HG03439 (cell line): ENCODE measurements around the gene EFCAB6.

Experiments used
- ATAC-seq: cut with Tn5 transposase; IDR thresholded peaks from one replicate; pipeline ENCODE4 v1.9.1; 2021; ENCODE audit warnings: mild to moderate bottlenecking, moderate library complexity; ENCODE audit not compliant: unreplicated experiment

The EFCAB6 gene, protein sequence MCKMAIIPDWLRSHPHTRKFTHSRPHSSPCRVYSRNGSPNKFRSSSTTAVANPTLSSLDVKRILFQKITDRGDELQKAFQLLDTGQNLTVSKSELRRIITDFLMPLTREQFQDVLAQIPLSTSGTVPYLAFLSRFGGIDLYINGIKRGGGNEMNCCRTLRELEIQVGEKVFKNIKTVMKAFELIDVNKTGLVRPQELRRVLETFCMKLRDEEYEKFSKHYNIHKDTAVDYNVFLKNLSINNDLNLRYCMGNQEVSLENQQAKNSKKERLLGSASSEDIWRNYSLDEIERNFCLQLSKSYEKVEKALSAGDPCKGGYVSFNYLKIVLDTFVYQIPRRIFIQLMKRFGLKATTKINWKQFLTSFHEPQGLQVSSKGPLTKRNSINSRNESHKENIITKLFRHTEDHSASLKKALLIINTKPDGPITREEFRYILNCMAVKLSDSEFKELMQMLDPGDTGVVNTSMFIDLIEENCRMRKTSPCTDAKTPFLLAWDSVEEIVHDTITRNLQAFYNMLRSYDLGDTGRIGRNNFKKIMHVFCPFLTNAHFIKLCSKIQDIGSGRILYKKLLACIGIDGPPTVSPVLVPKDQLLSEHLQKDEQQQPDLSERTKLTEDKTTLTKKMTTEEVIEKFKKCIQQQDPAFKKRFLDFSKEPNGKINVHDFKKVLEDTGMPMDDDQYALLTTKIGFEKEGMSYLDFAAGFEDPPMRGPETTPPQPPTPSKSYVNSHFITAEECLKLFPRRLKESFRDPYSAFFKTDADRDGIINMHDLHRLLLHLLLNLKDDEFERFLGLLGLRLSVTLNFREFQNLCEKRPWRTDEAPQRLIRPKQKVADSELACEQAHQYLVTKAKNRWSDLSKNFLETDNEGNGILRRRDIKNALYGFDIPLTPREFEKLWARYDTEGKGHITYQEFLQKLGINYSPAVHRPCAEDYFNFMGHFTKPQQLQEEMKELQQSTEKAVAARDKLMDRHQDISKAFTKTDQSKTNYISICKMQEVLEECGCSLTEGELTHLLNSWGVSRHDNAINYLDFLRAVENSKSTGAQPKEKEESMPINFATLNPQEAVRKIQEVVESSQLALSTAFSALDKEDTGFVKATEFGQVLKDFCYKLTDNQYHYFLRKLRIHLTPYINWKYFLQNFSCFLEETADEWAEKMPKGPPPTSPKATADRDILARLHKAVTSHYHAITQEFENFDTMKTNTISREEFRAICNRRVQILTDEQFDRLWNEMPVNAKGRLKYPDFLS (N-terminal part only)

DNA sequence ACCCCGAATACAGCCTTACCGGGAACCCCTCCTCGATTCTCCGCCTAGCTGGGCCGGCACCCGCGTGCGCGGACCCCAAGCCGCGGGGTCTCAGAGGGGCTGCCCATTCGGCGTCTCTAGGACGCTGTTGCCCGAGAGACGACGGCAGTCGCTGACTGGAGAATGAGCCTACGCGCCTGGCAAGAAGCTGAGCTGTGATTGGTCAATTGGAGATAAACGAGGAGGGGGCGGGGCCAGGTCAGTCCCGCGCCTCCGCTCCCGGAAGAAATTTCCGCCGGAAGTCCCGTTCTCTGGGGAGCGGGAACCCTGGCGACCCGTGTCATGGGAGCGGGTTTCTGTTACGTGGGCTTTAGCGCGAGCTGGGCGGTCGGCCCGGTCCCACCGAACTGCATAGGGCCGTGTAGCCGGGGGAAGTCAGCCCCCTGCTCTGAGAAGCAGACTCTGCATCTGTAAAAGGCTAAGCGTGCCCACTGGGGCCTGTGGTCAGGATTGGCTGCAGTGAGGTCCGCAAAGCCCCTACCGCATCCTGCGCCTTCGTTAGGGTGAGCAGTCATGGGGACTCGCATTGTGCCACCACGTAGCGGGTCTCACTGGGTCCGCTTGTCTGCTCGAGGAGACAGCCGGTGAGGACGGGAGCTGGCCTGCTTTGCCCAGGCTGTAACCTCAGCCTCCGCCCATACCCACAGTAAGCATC is at the start of gene EFCAB6:
EFCAB6 (minus strand) TSS at position 157 of the 694 bp plus-strand sequence. CDS start 29,987 bp downstream, outside the sequence.
- ATAC-seq, result peak; percentile 85

DNA sequence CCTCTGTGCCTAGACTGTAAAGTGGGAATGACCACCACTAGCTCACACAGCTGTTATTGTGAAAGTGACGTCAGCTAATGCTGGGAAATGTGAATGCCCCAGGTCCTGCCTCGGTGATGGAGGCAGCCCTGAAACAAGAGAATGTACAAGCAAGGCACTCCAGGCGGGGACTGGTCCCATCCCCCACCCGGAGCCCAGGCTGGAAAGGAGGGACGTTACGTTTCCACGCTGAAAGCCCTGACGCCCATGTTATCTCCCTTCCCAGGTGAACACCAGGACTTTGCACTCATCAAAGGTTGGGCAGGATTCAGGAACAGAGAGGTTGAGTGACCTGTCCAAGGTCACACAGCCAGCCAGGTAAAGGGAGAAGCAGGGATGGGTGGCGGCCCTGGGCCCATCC is 49.4 kb upstream of the EFCAB6 start:
- ATAC-seq, result no peak

DNA sequence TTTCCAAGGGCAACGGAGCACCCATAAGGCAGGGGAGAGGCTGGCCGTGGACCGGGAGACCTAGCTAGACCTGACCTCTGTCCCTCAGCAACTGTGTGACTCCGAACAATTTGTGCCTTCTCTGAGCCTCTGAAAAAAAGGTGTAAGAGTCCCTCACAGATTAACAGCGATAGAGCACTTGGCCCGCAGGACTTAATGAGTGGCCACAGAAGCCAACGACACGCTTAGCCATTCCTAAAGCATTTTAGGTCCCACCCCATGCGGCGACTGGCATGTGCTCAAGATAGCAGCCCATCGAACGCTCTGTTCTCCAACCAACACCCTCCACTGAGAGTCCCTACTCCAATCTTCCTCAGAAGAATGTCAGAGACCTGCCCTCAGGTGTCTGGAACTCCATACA is 48.7 kb upstream of the EFCAB6 start:
- ATAC-seq, result no peak

DNA sequence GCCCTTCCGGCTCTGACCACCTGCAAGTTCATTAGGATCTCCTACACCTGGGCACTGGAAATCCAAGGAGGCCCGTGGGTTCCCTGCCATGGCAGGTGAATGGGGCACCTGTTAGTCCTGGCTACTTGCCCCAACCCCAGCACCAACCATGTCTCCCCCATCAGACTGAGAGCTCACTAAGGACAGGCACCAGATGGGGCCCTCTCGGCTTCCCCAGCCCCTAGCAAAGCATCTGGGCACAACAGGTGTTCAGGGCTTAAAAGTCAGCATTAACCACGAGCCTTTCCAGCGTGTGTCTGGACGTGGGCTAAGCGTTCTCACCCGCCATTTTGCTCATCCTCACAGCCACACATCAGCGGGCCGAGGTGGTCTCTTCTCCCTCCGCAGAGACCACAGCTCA is 48.0 kb upstream of the EFCAB6 start:
- ATAC-seq, result no peak

DNA sequence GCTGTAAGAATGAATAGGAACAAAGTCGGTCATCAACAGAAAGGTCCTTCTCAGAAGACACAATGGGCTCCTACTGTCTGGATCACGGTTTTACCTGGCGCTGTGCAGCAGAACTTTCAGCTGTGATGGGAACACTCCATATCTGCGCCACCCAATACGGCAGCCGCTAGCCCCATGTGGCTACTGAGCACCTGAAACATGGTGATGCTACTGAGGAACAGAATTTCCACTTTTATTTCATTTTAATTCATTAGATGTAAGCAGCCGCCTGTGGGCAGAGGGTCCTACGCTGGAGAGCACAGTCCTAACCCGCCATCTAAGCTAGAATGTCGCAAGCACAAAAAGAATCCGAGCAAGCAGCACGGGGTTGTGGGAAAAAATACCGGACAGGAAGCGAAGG is 47.5 kb upstream of the EFCAB6 start:
- ATAC-seq, result no peak

DNA sequence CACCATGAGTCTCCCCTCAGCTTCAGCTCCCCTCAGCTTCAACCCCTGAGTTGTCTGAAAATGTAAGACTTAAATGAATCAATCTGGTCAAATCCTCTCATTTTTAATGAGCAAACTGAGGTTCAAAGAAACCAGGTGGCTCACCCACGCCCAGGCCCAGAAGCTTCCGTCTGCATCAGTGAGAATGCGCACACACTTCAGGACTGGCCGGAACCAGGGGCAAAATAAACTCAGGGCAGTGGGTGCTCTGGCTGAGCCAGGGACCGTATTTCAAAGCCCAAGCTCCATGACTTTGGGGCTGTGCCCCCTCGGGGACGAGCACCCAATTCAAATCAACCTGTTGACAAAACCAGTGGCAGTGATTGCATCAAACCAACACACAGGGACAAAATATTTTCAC is 47.1 kb upstream of the EFCAB6 start:
- no peak for ATAC-seq

DNA sequence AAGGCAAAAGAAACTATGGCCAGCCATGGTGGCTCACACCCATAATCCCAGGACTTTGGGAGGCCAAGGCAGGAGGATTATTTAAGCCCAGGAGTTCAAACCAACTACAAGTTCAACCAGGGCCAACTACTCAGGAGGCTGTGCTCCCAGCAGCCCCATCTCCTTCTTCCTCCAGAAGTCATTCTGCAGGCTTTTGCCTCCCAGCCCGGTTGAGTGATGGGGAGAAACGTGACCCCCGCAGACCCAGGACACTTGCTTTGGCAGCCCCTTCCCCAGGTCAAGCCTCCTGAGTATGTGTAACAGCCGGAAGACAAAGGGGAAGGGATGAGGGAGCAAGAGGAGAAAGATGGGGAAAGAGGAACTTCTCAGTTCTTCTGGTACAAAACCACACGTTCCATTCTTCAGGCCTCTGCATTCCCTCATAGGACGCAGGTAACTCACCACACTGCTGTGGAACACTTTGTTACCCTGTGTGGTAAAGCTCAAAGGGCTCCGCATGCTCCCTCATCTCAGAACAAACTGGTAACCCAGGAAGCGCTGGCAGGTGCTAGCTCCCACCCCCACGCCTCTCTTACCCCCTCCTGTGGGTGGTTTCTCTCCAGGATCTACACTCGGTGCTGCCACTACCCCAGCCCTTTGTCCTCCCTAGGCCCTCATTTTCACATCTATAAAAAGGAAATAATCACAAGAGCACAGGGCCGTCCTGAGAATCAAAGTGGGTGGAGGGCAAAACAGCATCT is 46.2 kb upstream of the EFCAB6 start:
- no peak for ATAC-seq

DNA sequence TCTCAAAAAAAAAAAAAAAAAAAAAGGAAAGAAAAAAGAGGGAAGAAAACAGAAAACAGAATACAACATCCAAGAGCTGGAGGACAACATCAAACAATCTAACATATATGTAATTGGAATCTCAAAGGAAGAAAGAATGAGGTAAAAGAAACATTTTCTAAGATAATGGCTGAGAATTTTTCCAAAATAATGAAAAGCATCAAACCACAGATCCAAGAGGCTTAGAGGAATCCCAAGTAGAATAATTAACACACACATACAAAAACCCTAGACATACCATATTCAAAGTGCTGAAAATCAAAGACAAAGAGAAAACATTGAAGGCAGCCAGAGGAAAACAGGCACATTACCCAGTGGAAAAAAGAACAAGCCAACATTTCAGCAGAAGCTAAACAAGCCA is 45.3 kb upstream of the EFCAB6 start:
- ATAC-seq, result no peak

DNA sequence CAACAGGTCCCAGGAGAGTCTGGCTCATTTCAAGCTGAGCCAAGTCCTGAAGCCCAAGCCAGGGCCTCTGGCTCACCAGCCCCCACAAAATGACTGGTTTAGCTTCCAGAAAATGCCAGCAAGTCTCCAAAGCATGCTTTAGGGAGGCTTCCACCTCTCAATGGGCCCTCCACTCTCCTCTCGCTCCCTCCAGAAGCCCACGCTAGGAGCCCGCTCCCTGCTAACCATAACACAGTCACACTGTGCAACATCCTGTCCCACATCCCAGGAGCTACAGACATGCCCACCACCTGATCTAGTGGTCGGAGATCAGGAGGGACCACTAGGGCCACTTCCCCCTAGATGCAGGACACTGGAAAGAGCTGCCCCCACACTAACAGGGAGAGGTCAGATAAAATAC is 43.3 kb upstream of the EFCAB6 start:
- ATAC-seq, result no peak

DNA sequence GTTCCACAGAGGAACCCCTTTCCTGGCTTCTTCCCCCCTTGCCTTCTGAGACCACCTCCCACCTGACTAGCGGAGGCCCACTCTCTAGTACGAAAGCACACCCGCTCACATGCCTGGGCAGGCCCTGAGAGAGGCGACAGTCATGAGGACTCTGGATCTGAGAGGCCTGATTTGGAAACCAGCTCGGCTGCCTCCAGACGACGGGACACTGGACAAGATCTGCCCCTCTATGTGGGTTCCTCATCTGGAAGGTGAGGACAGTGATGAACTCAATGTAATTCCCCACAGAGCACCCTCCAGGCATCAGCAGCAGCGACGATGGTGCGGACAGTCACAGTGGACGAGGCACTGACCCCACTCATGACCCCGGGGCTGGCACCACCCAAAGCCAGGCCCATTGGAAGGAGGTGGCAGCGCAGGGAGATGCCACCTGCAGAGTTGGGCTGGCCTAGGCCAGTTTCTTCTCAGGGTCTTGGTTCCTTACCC is 42.7 kb upstream of the EFCAB6 start:
- ATAC-seq, result no peak

DNA sequence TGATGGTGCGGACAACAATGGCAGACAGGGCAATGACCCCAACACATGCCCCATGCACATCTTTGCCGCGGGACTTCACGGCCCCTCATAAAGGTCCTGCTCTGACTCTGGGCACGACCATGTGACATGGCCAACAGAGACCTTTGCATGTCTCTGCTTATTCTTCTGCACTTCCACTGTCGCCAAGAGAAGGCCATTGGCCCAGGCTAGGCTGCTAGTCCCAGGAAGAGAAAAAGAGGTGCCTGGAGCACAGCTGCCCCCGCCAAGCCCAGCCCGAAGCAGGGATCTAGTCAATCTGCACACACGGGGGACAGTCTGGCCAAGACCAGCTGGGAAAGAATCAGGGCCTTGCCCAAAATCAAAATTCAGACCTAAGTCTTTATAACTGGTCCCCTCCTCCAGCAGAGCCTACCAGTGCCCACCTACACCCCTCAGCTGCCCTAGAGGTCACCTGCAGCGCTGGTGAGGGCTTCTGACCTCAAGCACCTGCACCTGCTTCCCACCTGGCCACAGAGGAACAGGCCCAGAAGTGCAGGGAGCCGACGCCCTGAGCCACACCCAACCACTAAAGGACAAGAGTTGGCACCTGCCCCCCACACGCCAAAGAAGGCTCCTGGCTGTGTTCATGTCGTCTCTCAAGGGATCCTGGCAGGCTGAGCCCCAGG is 42.1 kb upstream of the EFCAB6 start:
- no peak for ATAC-seq

DNA sequence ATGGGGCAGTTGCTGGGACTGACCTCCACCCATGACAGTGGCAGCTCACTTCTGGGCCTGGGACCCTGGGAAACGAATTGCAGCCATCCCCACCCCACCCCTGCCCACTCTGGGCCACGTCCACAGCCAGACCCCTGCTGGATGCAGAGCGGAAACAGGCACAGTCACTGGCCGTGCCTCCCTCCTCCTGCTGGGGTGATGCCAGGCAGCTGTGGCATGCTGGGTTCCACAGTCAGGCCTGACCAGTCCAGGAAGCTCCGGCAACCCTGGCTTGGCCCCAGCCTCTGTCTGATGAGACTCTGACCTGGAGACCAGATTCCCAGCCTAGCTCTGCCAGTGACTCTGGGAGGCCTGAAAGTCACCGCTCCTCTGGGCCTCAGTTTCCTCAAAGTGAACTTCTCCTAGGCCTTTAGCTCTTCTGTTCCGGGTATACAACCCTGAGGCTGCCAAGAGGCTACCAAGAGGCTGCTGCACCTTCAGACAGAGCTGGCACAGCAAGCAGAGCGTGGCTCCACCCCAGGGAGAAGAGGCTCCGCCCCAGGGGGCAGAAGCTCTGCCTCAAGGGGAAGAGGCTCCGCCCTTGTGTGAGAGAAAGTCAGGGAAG is 41.3 kb upstream of the EFCAB6 start:
- ATAC-seq, result no peak

DNA sequence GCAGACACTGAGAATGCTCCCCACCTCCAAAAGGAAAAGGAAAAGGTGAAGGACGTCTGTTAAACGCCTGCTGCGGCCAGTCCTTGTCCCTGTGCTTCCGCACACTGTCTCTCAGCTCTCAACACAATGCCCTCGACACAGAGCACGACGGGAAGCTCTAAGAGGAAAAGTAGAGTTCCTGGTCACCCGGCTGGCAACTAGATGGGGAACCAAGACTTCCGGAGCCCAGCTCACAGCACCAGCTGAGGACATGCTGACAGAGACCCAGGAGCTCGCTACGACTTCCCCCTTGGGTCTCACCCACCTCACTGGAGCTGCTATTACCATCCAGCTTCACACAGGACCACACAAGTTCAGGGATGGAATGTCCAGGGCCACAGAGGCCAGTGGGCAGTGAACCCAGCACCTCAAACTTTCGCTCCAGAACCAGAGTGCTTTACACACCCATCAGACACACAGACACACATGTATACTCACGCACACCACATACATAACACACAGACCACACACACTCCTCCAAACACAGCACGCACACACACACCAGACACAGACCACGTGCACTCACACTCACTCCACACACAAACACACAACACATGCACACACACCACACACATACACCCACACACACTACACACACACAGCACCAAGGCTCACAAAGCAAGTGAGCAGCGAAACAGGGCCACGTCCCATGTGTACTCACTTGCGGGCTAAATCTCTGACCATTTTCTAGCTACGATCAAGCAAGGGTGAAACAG is 40.6 kb upstream of the EFCAB6 start:
- no peak for ATAC-seq

DNA sequence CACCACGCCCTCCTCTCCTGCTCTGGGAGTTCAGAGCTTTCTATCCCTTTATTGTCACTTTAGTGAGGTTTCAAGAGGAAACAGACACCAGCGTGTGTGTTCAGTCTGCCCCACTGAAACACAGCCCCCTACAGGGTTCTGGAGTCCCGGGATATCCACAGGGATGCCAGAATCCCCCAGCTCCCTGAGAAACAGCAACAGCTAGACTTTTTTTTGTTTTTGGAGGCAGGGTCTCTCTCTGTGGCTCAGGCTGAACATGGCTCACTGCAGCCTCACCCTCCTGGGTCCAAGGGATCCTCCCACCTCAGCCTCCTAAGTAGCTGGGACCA is 39.8 kb upstream of the EFCAB6 start:
- no peak for ATAC-seq

DNA sequence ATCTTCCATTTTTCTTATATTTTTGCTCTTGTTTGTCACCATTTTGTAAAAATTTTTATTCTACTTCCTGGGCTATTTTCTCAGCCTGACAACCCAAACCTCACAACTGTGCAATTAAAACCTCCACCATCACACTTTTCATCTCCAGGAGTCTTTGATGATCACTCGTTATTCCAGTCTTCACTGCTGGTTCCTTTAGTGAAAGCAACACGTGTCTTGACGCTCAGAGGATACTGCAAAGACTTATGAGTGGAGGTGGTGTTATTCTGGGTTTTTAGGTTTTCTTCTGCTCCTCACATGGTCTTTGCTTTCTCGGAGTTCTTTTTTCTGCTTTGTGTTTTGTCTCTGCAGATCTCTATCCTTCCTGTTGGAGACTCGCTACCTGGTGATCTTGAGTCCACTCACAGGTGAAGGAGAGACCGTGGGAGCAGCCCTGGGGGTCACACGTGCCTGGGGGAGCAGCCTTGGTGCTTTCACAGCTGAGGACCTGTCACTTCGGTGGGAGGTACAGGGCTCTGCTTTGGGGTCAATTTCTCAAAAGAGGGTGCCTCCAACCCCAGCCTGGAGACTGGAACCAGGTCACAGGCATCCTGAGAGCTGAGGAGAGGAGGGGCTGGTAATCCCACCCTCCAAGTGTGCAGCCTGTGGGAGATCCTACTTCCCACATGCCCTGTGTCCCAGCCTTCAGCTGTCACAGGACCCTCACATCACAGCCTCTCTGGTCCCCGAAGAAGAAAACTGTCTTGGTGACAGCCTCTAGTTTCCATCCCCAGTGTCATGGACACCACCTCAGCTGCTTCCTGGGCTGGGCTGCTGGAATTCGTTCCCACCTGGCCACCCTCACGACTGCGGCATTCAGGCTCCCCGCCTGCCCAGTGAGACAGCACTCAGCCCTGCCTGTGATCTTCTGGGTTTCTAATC is 39.2 kb upstream of the EFCAB6 start:
- ATAC-seq, result no peak

DNA sequence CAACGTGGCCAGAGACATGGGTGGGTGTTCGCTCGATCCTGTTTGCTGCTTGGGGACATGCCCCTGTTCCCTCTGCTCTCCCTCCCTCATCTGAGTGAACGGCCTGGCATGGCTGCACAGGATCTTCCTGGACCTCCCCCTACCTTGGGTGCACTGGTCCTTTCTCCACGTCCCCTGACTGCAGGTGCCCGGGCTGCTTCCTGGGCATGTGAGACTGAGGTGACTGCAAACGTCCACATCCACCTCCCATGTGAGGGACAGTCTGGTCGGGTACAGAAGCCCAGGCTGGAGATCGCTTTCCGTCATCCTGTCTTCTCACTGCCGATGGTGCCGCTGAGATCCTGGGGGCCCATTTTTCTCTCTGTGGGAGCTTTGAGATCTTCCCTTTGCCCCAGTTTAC is 38.4 kb upstream of the EFCAB6 start:
- ATAC-seq, result no peak

DNA sequence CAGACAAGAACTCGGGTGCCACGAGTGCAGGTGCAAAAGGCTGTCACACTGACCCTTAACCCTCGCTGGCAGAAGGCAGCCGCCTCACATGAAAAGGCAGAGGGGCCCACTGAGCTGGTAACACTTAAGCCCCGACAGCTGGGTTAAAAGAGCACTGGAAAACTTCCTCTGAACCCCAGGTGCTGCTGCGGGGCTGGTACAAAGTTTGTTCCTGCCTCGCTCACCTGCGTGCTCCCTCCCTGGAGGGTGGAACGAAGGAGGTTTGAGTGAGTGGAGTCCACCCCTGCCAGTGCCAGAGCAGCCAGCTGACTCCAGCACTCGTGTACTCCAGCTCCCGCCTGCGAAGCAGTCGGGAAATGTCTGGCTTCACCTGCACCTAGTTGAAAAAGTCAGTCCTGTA is 37.6 kb upstream of the EFCAB6 start:
- no peak for ATAC-seq
